Caco-2 (cell line): Measurements from ENCODE around the gene C15orf39. TPM values are rescaled to one million over a fixed set of nuclear protein-coding genes. Genes with fewer than 3 reads are reported as not detected.

ENCODE experiments used
- BruUV-seq: library from RNA; stranded (reverse); fragments of 400-500 nt; replicated peaks from 2 replicates; lab custom pipeline; 2021; lab: Mats Ljungman, UMichigan
- CTCF ChIA-PET: fragments of 300-600 bp; sonication (Branson Sonifier 250); formaldehyde crosslinking; loops from one replicate; lab custom pipeline; 2022; ENCODE audit warnings: antibody characterized with exemption; lab: Charles Lee
- POLR2A ChIA-PET: fragments of 300-600 bp; sonication (Branson Sonifier 250); formaldehyde crosslinking; loops from one replicate; lab custom pipeline; 2022; ENCODE audit warnings: antibody characterized with exemption; lab: Charles Lee
- DNase-seq, 2 experiments: peaks; one replicate each; pipeline versions ENCODE4 v3.0.0 to v3.0.0-alpha.2; 2020 to 2022
- H3K27me3 ChIP-seq: replicated peaks from 2 replicates; pipeline ENCODE4 v1.6.0; 2011; ENCODE audit warnings: low read length; ENCODE audit not compliant: control insufficient read depth, insufficient read depth
- H3K36me3 ChIP-seq: 2 replicates; pipeline ENCODE4 v1.5.1; 2011; ENCODE audit warnings: low read length; ENCODE audit not compliant: control insufficient read depth, insufficient read depth
- H3K4me1 ChIP-seq: fragments of 250-450 bp; sonication (Bioruptor Pico); 2 replicates; pipeline ENCODE4 v1.5.1; 2020; ENCODE audit warnings: mild to moderate bottlenecking
- H3K4me3 ChIP-seq: 2 replicates; pipeline ENCODE4 v1.5.1; 2011; ENCODE audit warnings: low read depth, mild to moderate bottlenecking, control low read depth, low read length
- H3K9me3 ChIP-seq: fragments of 250-450 bp; sonication (Bioruptor Pico); 2 replicates; pipeline ENCODE4 v1.5.1; 2020; ENCODE audit warnings: mild to moderate bottlenecking, moderate library complexity
- H3K27ac Mint-ChIP-seq: one replicate; pipeline ENCODE4 v1.8.0; 2022; ENCODE audit warnings: mixed read lengths; ENCODE audit not compliant: unreplicated experiment
- H3K27me3 Mint-ChIP-seq: one replicate; pipeline ENCODE4 v1.8.0; 2022; ENCODE audit warnings: mixed read lengths; ENCODE audit not compliant: insufficient read depth, unreplicated experiment
- H3K36me3 Mint-ChIP-seq: one replicate; pipeline ENCODE4 v1.8.0; 2022; ENCODE audit warnings: mild to moderate bottlenecking, mixed read lengths; ENCODE audit not compliant: insufficient read depth, unreplicated experiment
- H3K4me1 Mint-ChIP-seq: one replicate; pipeline ENCODE4 v1.8.0; 2022; ENCODE audit warnings: low read depth, mixed read lengths; ENCODE audit not compliant: unreplicated experiment
- H3K4me3 Mint-ChIP-seq: one replicate; pipeline ENCODE4 v1.8.0; 2022; ENCODE audit warnings: mild to moderate bottlenecking, moderate library complexity, mixed read lengths; ENCODE audit not compliant: unreplicated experiment
- H3K9me3 Mint-ChIP-seq: one replicate; pipeline ENCODE4 v1.8.0; 2022; ENCODE audit warnings: mixed read lengths; ENCODE audit not compliant: unreplicated experiment
- CTCF ChIP-seq, 2 experiments: fragments of 200-600 bp in 1 of 2; IDR thresholded peaks; 1 replicate in 1 of 2; 2 replicates in 1 of 2; pipeline versions ENCODE4 v1.5.1 to v1.8.0; 2011 to 2022; ENCODE audit warnings: antibody characterized with exemption in 1 of 2, control low read depth in 1 of 2, inconsistent platforms in 1 of 2, low read depth in 1 of 2, low read length in 1 of 2, mild to moderate bottlenecking in 1 of 2, moderate library complexity in 1 of 2; ENCODE audit not compliant: insufficient read depth in 1 of 2, severe bottlenecking in 1 of 2, unreplicated experiment in 1 of 2
- intact Hi-C: fragments of 100-400 bp; cut with micrococcal nuclease; formaldehyde crosslinking; loops from one replicate; pipeline ENCODE4 v1.10.0; 2022; ENCODE audit not compliant: unreplicated experiment
- total RNA-seq: library from RNA; stranded (reverse); gene quantifications from 2 replicates; pipeline ENCODE4 v1.2.3, GENCODE V29; 2022

The C15orf39 gene
- total RNA-seq, 1 experiment from 2014 or later: 48.2 TPM

- intact Hi-C loops: no loop called here
- DNase-seq: no peak
- Histone ChIP-seq H3K4me1 (0 out of 2 replicates have a peak, but pooled peaks cover 5% of the 10 kb centered on the region), H3K9me3 (no peaks in the 10 kb centered on the region), H3K27me3 (no peaks in the 10 kb centered on the region), H3K4me3 (no peak overlapping the region), H3K36me3 (no peaks in the 10 kb centered on the region)
- H3K4me3 Mint-ChIP-seq: no peak overlapping the region
- TF ChIP-seq CTCF (IDR thresholded peaks at IDR 0.05; ENCODE audit: insufficient read depth in 1 of 2, low read depth in 1 of 2, low read length in 1 of 2, severe bottlenecking in 1 of 2, unreplicated experiment in 1 of 2): no peak
- POLR2A ChIA-PET: no interaction called here
- BruUV-seq: no TSS peak
- H3K4me1 Mint-ChIP-seq: no peaks in the 10 kb centered on the region
- H3K27ac Mint-ChIP-seq: no peak overlapping the region
- H3K36me3 Mint-ChIP-seq: no peaks in the 10 kb centered on the region
- CTCF ChIA-PET: no interaction called here
- H3K27me3 Mint-ChIP-seq: no peaks in the 10 kb centered on the region
- H3K9me3 Mint-ChIP-seq: no peaks in the 10 kb centered on the region
These were observed 30.7 kb downstream of the C15orf39 start for GRCh38 chr15:75232252-75232813.

- Histone ChIP-seq H3K4me1 (0 out of 2 replicates have a peak, but pooled peaks cover 5% of the 10 kb centered on the region), H3K9me3 (no peaks in the 10 kb centered on the region), H3K27me3 (no peaks in the 10 kb centered on the region), H3K36me3 (no peaks in the 10 kb centered on the region), H3K4me3 (no peak overlapping the region)
- no peak for DNase-seq
- intact Hi-C loops: no loop called here
- no peaks in the 10 kb centered on the region for H3K27me3 Mint-ChIP-seq
- H3K4me1 Mint-ChIP-seq: no peaks in the 10 kb centered on the region
- no peaks in the 10 kb centered on the region for H3K36me3 Mint-ChIP-seq
- no peak for TF ChIP-seq CTCF (IDR thresholded peaks at IDR 0.05; ENCODE audit: insufficient read depth in 1 of 2, low read depth in 1 of 2, low read length in 1 of 2, severe bottlenecking in 1 of 2, unreplicated experiment in 1 of 2)
- H3K4me3 Mint-ChIP-seq: no peak overlapping the region
- no peaks in the 10 kb centered on the region for H3K9me3 Mint-ChIP-seq
- no TSS peak for BruUV-seq
- no peak overlapping the region for H3K27ac Mint-ChIP-seq
- ChIA-PET POLR2A (no interaction called here), CTCF (no interaction called here)
These were observed 31.3 kb downstream of the C15orf39 start for GRCh38 chr15:75232826-75233503.

GRCh38 chr15:75233504-75234190 lies 32.0 kb downstream of the C15orf39 start:
- ChIA-PET CTCF (no interaction called here), POLR2A (no interaction called here)
- H3K9me3 ChIP-seq: no peaks in the 10 kb centered on the region
- TF ChIP-seq CTCF (IDR thresholded peaks at IDR 0.05; ENCODE audit: insufficient read depth in 1 of 2, low read depth in 1 of 2, low read length in 1 of 2, severe bottlenecking in 1 of 2, unreplicated experiment in 1 of 2): no peak
- intact Hi-C loops: no loop called here
- H3K4me3 Mint-ChIP-seq: no peak overlapping the region
- BruUV-seq: no TSS peak
- H3K27ac Mint-ChIP-seq: no peak overlapping the region
- no peaks in the 10 kb centered on the region for H3K27me3 Mint-ChIP-seq
- H3K36me3 ChIP-seq: no peaks in the 10 kb centered on the region
- H3K27me3 ChIP-seq: no peaks in the 10 kb centered on the region
- H3K9me3 Mint-ChIP-seq: no peaks in the 10 kb centered on the region
- H3K4me1 ChIP-seq: 0 out of 2 replicates have a peak, but pooled peaks cover 5% of the 10 kb centered on the region
- no peak for DNase-seq
- no peaks in the 10 kb centered on the region for H3K4me1 Mint-ChIP-seq
- no peaks in the 10 kb centered on the region for H3K36me3 Mint-ChIP-seq
- H3K4me3 ChIP-seq: no peak overlapping the region
